GM18505 (cell line): ENCODE measurements around the gene TRIM32.

ENCODE experiments used
- ATAC-seq: cut with Tn5 transposase; IDR thresholded peaks from one replicate; pipeline ENCODE4 v1.9.1; 2021; ENCODE audit not compliant: unreplicated experiment
- POLR2A ChIP-seq: IDR thresholded peaks from 4 replicates; pipeline ENCODE4 v1.6.1; 2011; ENCODE audit warnings: borderline replicate concordance; ENCODE audit not compliant: insufficient read depth, insufficient read length; ENCODE audit errors: extremely low read depth

Gene TRIM32

GRCh38 chr9:116741086-116741740 is 54.1 kb downstream of the TRIM32 start:
- no peak for TF ChIP-seq POLR2A
- no peak for ATAC-seq

DNA sequence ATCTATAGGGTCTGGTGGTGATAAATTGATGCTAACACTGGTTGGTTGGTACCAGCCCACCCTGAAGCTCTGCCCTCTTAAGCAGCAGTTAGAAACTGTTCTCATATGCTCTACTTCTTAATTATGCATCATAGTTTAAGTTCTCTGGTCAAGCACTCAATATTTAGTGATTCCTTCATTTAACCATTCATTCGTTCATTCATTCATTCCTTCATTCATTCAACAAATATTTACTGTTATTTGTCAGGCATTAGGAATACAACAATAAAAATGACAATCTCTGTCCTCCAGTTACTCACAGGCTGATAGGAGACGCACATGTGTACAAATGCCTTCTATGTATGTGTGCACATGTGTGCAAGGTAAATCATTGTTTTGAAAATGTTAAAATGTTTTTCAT is 54.6 kb downstream of the TRIM32 start:
- no peak for TF ChIP-seq POLR2A
- ATAC-seq = no peak

GRCh38 chr9:116749176-116749575 is 62.1 kb downstream of the TRIM32 start:
- no peak for TF ChIP-seq POLR2A
- no peak for ATAC-seq

- ATAC-seq = no peak
- TF ChIP-seq POLR2A = no peak
Observed at GRCh38 chr9:116749772-116750171, 62.7 kb downstream of the TRIM32 start.

GRCh38 chr9:116750510-116750909 is 63.4 kb downstream of the TRIM32 start:
- ATAC-seq = no peak
- TF ChIP-seq POLR2A = no peak
